WTC11 (cell line): ENCODE results near the gene CDH11.

Source experiments
- CBFB ChIP-seq: sonication (generic); formaldehyde crosslinking; IDR thresholded peaks from 2 replicates; pipeline ENCODE4 v1.8.1; 2022; ENCODE audit warnings: mild to moderate bottlenecking, low read depth, missing genetic modification reagents
- CTCF ChIP-seq: fragments of 200-600 bp; IDR thresholded peaks from 2 replicates; pipeline ENCODE4 v1.8.0; 2022; ENCODE audit warnings: antibody characterized with exemption
- ETV6 ChIP-seq: sonication (generic); formaldehyde crosslinking; IDR thresholded peaks from 2 replicates; pipeline ENCODE4 v1.8.1; 2022; ENCODE audit warnings: mild to moderate bottlenecking, missing genetic modification reagents
- JUN ChIP-seq: sonication (generic); formaldehyde crosslinking; IDR thresholded peaks from 2 replicates; pipeline ENCODE4 v1.8.0; 2023; ENCODE audit warnings: mild to moderate bottlenecking, missing genetic modification reagents
- STAT6 ChIP-seq: sonication (generic); formaldehyde crosslinking; conservative IDR thresholded peaks from 2 replicates; pipeline ENCODE4 v1.8.1; 2023; ENCODE audit warnings: mild to moderate bottlenecking, low read depth, missing genetic modification reagents, moderate library complexity
- USF1 ChIP-seq: sonication (generic); formaldehyde crosslinking; IDR thresholded peaks from 2 replicates; pipeline ENCODE4 v1.8.0; 2022; ENCODE audit warnings: mild to moderate bottlenecking, missing genetic modification reagents
- USF2 ChIP-seq: sonication (generic); formaldehyde crosslinking; IDR thresholded peaks from 2 replicates; pipeline ENCODE4 v1.8.1; 2023; ENCODE audit warnings: mild to moderate bottlenecking, missing genetic modification reagents, moderate library complexity
- ZNF263 ChIP-seq: sonication (generic); formaldehyde crosslinking; IDR thresholded peaks from 2 replicates; pipeline ENCODE4 v1.8.1; 2022; ENCODE audit warnings: low read depth, mild to moderate bottlenecking, moderate library complexity, missing genetic modification reagents

GRCh38 chr16:65095090-65095728 lies 26.7 kb downstream of the CDH11 start:
- TF ChIP-seq USF2 (CRISPR knock-in tag) = no peak
- no peak for TF ChIP-seq CTCF
- no peak for TF ChIP-seq CBFB (CRISPR knock-in tag)
- no peak for TF ChIP-seq USF1 (CRISPR knock-in tag)
- no peak for TF ChIP-seq ETV6 (CRISPR knock-in tag)
- no peak for TF ChIP-seq ZNF263 (CRISPR knock-in tag)
- no peak for TF ChIP-seq STAT6 (CRISPR knock-in tag)
- TF ChIP-seq JUN = no peak
